Bladder microvascular endothelial cell (primary cell): ENCODE results near the gene DLX2. TPM values are rescaled to one million over a fixed set of nuclear protein-coding genes. Genes with fewer than 3 reads are reported as not detected.

Experiments used
- total RNA-seq: library from RNA; depleted of rRNA; stranded (reverse); fragments of >200 nt; gene quantifications from 2 replicates; pipeline ENCODE4 v1.2.3, GENCODE V29; 2014

DLX2 gene
- 0.06 TPM in 1 of 2 replicates, not detected in the other for total RNA-seq

GRCh38 chr2:172102391-172103359 lies at the start of gene DLX2:
TSS of gene DLX2 (minus strand) at chr2:172102900. CDS start at chr2:172102538, 362 bp downstream.

DNA sequence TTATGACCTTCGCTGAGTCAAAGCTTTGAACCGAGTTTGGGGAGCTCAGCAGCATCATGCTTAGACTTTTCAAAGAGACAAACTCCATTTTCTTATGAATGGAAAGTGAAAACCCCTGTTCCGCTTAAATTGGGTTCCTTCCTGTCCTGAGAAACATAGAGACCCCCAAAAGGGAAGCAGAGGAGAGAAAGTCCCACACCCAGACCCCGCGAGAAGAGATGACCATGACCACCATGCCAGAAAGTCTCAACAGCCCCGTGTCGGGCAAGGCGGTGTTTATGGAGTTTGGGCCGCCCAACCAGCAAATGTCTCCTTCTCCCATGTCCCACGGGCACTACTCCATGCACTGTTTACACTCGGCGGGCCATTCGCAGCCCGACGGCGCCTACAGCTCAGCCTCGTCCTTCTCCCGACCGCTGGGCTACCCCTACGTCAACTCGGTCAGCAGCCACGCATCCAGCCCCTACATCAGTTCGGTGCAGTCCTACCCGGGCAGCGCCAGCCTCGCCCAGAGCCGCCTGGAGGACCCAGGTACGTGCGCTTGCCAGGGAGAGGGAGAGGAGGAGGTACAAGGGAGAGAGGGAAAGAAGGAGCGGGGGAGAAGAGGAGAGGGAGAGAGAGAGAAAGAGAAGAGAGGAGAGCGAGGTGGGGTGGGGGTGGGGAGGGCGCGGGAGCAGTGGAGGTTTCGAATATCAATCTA lies 17.1 kb downstream of the DLX2 start, which contains the start of gene DLX1:
Gene DLX1, plus strand, starts transcription at position 48 of the 700 bp plus-strand sequence. Its CDS starts 171 bp downstream, at position 219.

Other genes with a start within 250 kb of the DLX2 start
- gene SLC25A12, start 208.7 kb downstream of the DLX2 start, total RNA-seq, result 8.9 and 14.4 TPM in 2 replicates
- gene HAT1, start 180.4 kb downstream of the DLX2 start, total RNA-seq, result 29.0 and 40.8 TPM in 2 replicates
- 2.3 and 4.2 TPM in 2 replicates for gene METAP1D, start 102.9 kb downstream of the DLX2 start, total RNA-seq
- gene DLX1, start 17.4 kb downstream of the DLX2 start, total RNA-seq, result not detected in 2 replicates